ENCODE results near the gene CHRM1.
"Not testable (repeated sequence)": the region's sequence is repeated elsewhere in the genome, so short reads cannot be mapped to it uniquely, and the experiment has no call there.

Gene CHRM1, protein sequence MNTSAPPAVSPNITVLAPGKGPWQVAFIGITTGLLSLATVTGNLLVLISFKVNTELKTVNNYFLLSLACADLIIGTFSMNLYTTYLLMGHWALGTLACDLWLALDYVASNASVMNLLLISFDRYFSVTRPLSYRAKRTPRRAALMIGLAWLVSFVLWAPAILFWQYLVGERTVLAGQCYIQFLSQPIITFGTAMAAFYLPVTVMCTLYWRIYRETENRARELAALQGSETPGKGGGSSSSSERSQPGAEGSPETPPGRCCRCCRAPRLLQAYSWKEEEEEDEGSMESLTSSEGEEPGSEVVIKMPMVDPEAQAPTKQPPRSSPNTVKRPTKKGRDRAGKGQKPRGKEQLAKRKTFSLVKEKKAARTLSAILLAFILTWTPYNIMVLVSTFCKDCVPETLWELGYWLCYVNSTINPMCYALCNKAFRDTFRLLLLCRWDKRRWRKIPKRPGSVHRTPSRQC

GRCh38 chr11:62921201-62921572 lies at the start of gene CHRM1:
CHRM1 (minus strand) TSS chr11:62921363; CDS start chr11:62911100, 10,263 bp downstream.
- H3K4me1 ChIP-seq (ENCODE audit: control insufficient read depth, insufficient read depth, low read length), result peaks cover 11% of the 10 kb centered on the region
- H3K36me3 ChIP-seq (ENCODE audit: control insufficient read depth, insufficient read depth, low read length, severe bottlenecking), result no peaks in the 10 kb centered on the region
- H3K27me3 ChIP-seq (replicated peaks; ENCODE audit: control insufficient read depth, insufficient read depth, low read length), result peaks cover 66% of the 10 kb centered on the region
- no peak for DNase-seq (ENCODE audit: low read depth)
- no peak within 1 kb of the TSS for H3K9ac ChIP-seq (ENCODE audit: low read length)
- no peaks in the 10 kb centered on the region for H3K9me3 ChIP-seq (ENCODE audit: control insufficient read depth, low read length)
- no peak within 1 kb of the TSS for H3K4me3 ChIP-seq (ENCODE audit: low read length)

GRCh38 chr11:62965574-62965973 lies 44.4 kb upstream of the CHRM1 start:
- Histone ChIP-seq H3K9me3 (ENCODE audit: control insufficient read depth, low read length) (peaks cover 18% of the 10 kb centered on the region), H3K9ac (ENCODE audit: low read length) (no peak overlapping the region), H3K4me3 (ENCODE audit: low read length) (no peak overlapping the region), H3K36me3 (ENCODE audit: control insufficient read depth, insufficient read depth, low read length, severe bottlenecking) (no peaks in the 10 kb centered on the region), H3K4me1 (ENCODE audit: control insufficient read depth, insufficient read depth, low read length) (no peaks in the 10 kb centered on the region), H3K27me3 (replicated peaks; ENCODE audit: control insufficient read depth, insufficient read depth, low read length) (peaks cover 10% of the 10 kb centered on the region)
- no peak for DNase-seq (ENCODE audit: low read depth)

DNA sequence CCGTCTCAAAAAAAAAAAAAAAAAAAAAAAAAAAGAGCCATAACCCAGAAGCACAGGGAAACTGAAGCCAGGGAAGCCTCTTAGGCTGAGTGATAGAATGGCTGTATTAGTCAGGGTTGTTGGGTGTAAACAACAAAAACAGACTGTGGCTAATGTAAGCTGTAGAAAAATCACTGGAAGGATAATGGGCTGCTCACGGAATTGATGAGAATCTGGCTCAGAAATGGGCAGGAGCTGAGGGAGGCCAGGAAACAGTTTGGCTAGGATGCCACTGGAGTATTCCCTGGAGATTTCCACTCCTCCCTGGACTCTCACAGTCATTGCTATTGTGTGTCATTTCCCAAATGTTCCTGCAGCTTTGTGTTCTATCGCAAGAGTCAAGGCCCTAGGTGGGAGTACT lies 41.2 kb upstream of the CHRM1 start:
- Histone ChIP-seq H3K9ac (ENCODE audit: low read length) (no peak overlapping the region), H3K9me3 (ENCODE audit: control insufficient read depth, low read length) (peaks cover 15% of the 10 kb centered on the region), H3K4me1 (ENCODE audit: control insufficient read depth, insufficient read depth, low read length) (no peaks in the 10 kb centered on the region), H3K36me3 (ENCODE audit: control insufficient read depth, insufficient read depth, low read length, severe bottlenecking) (no peaks in the 10 kb centered on the region), H3K4me3 (ENCODE audit: low read length) (no peak overlapping the region), H3K27me3 (replicated peaks; ENCODE audit: control insufficient read depth, insufficient read depth, low read length) (peaks cover 4% of the 10 kb centered on the region)
- DNase-seq (ENCODE audit: low read depth), result no peak

- H3K4me3 ChIP-seq (ENCODE audit: low read length), result no peak overlapping the region
- H3K36me3 ChIP-seq (ENCODE audit: control insufficient read depth, insufficient read depth, low read length, severe bottlenecking), result no peaks in the 10 kb centered on the region
- peaks cover 2% of the 10 kb centered on the region for H3K9me3 ChIP-seq (ENCODE audit: control insufficient read depth, low read length)
- no peak overlapping the region for H3K9ac ChIP-seq (ENCODE audit: low read length)
- no peak for DNase-seq (ENCODE audit: low read depth)
- H3K4me1 ChIP-seq (ENCODE audit: control insufficient read depth, insufficient read depth, low read length), result no peaks in the 10 kb centered on the region
- peaks cover 4% of the 10 kb centered on the region for H3K27me3 ChIP-seq (replicated peaks; ENCODE audit: control insufficient read depth, insufficient read depth, low read length)
Observed at GRCh38 chr11:62961017-62961570, 39.9 kb upstream of the CHRM1 start.

DNA sequence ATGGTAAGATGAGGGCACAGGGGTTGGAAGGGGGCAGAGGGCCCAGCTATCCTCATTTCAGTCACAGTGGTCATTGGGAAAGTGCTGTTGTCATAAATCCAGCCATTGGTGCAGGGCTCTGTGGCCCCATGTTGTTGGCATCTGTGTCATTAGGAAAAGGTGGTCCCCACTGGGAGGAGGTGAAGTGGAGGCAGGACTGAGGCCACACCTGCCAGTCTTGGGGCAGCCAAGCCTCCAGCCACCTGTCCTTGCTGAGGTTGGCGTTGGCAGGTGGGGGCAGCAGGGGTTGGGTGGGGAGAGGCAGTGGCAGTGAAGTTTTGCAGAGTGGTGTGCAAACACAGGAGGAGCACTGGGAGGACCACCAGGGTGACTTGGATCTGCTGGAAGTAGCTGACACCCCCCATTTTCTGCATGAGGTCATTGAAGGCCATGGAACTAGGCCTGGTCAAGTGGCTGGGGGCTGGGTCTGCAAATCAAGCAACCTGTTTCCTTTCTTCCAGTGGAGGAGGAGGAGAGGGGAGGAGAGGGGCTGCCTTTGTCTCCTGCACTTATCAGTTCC lies 38.3 kb upstream of the CHRM1 start:
- Histone ChIP-seq H3K4me1 (ENCODE audit: control insufficient read depth, insufficient read depth, low read length) (no peaks in the 10 kb centered on the region), H3K4me3 (ENCODE audit: low read length) (no peak overlapping the region), H3K27me3 (replicated peaks; ENCODE audit: control insufficient read depth, insufficient read depth, low read length) (no peaks in the 10 kb centered on the region), H3K9me3 (ENCODE audit: control insufficient read depth, low read length) (no peaks in the 10 kb centered on the region), H3K9ac (ENCODE audit: low read length) (no peak overlapping the region), H3K36me3 (ENCODE audit: control insufficient read depth, insufficient read depth, low read length, severe bottlenecking) (no peaks in the 10 kb centered on the region)
- no peak for DNase-seq (ENCODE audit: low read depth)

DNA sequence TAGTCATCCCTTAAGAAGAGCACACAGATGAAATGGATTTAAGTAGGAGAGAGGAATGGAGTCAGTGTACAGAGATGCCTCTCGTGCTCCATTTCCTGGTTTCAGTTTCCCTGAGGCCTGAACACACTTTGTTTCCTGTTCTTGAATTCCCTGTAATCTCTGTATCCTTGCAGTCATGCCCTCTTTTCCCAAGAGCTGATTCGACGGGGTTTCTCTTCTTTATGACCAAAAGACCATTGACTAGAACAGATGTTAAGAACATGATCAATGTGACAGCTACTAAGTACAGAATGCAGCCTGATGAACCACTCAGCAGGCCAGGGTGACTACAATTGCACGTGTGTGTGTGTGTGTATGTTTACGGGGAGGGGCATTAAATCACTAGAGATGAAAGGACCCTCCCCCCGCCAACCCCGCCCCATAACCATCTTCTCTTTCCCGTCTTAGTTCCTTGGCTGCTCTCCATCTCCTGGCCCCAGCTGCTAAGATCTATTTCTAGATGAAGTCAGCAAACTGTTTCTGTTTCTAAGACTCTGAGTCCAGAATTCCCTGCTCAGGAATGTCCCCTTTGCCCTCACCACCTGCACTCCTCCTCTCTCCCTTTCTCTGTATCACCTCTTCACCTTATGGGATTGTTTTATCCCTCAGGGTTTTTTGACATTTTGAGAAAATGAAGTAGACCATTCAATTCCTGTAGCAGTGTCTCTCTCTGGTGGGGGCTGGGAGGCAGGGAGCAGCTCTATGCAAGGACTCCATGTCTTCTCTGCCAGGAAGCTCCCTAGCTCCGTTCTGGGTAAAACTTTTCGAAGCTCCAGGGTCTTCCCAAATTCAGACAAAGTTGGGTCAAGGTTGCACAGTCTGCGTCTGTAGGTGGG lies 37.6 kb upstream of the CHRM1 start:
- Histone ChIP-seq H3K4me3 (ENCODE audit: low read length) (no peak overlapping the region), H3K27me3 (replicated peaks; ENCODE audit: control insufficient read depth, insufficient read depth, low read length) (no peaks in the 10 kb centered on the region), H3K4me1 (ENCODE audit: control insufficient read depth, insufficient read depth, low read length) (no peaks in the 10 kb centered on the region), H3K9me3 (ENCODE audit: control insufficient read depth, low read length) (no peaks in the 10 kb centered on the region), H3K36me3 (ENCODE audit: control insufficient read depth, insufficient read depth, low read length, severe bottlenecking) (no peaks in the 10 kb centered on the region), H3K9ac (ENCODE audit: low read length) (no peak overlapping the region)
- DNase-seq (ENCODE audit: low read depth), result no peak

GRCh38 chr11:62957147-62957546 lies 36.0 kb upstream of the CHRM1 start:
- no peaks in the 10 kb centered on the region for H3K27me3 ChIP-seq (replicated peaks; ENCODE audit: control insufficient read depth, insufficient read depth, low read length)
- H3K9me3 ChIP-seq (ENCODE audit: control insufficient read depth, low read length), result no peaks in the 10 kb centered on the region
- no peak overlapping the region for H3K9ac ChIP-seq (ENCODE audit: low read length)
- no peaks in the 10 kb centered on the region for H3K36me3 ChIP-seq (ENCODE audit: control insufficient read depth, insufficient read depth, low read length, severe bottlenecking)
- H3K4me1 ChIP-seq (ENCODE audit: control insufficient read depth, insufficient read depth, low read length), result no peaks in the 10 kb centered on the region
- no peak for DNase-seq (ENCODE audit: low read depth)
- no peak overlapping the region for H3K4me3 ChIP-seq (ENCODE audit: low read length)

DNA sequence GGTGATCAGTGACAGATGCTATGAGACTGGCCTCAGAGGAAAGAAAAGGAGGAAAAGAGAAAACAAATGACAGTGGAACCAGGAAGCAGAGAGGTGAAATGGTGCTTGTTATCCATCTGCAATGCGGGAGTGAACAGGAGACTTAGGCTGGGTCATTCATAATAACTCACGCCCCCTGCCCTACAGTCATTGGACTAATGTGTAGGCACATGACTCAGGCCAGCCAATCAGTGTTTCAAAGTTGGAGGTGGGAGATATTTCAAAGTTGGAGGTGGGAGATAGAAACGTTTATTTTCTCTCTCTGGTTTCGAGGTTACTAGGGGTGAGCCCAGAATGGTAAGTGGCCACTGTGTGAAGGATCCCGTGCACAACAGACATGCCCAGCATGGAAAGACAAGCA lies 33.3 kb upstream of the CHRM1 start:
- Histone ChIP-seq H3K9ac (ENCODE audit: low read length) (no peak overlapping the region), H3K27me3 (replicated peaks; ENCODE audit: control insufficient read depth, insufficient read depth, low read length) (no peaks in the 10 kb centered on the region), H3K4me1 (ENCODE audit: control insufficient read depth, insufficient read depth, low read length) (no peaks in the 10 kb centered on the region), H3K36me3 (ENCODE audit: control insufficient read depth, insufficient read depth, low read length, severe bottlenecking) (no peaks in the 10 kb centered on the region), H3K4me3 (ENCODE audit: low read length) (no peak overlapping the region), H3K9me3 (ENCODE audit: control insufficient read depth, low read length) (no peaks in the 10 kb centered on the region)
- DNase-seq (ENCODE audit: low read depth), result no peak

DNA sequence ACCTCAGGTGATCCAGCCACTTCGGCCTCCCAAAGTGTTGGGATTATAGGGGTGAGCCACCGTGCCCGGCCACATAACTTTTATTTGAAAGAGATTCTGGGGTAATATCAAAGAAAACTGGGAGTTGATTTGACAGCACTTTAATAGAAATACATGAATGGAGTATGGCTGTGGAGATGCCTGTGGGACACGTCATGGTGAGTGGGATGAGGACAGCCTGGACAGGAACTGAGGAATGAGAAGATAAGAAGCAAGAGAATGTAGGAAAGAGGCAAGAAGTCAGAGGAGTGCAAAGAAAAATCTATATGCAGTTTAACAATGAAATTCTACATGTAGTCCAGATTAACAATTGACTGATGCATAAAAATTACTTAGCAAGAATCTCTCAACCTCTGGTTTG lies 32.6 kb upstream of the CHRM1 start:
- Histone ChIP-seq H3K4me3 (ENCODE audit: low read length) (no peak overlapping the region), H3K27me3 (replicated peaks; ENCODE audit: control insufficient read depth, insufficient read depth, low read length) (no peaks in the 10 kb centered on the region), H3K36me3 (ENCODE audit: control insufficient read depth, insufficient read depth, low read length, severe bottlenecking) (no peaks in the 10 kb centered on the region), H3K9ac (ENCODE audit: low read length) (no peak overlapping the region), H3K4me1 (ENCODE audit: control insufficient read depth, insufficient read depth, low read length) (no peaks in the 10 kb centered on the region), H3K9me3 (ENCODE audit: control insufficient read depth, low read length) (no peaks in the 10 kb centered on the region)
- DNase-seq (ENCODE audit: low read depth), result no peak

- peaks cover 9% of the 10 kb centered on the region for H3K27me3 ChIP-seq (replicated peaks; ENCODE audit: control insufficient read depth, insufficient read depth, low read length)
- H3K9ac ChIP-seq (ENCODE audit: low read length), result no peak overlapping the region
- no peaks in the 10 kb centered on the region for H3K4me1 ChIP-seq (ENCODE audit: control insufficient read depth, insufficient read depth, low read length)
- no peaks in the 10 kb centered on the region for H3K36me3 ChIP-seq (ENCODE audit: control insufficient read depth, insufficient read depth, low read length, severe bottlenecking)
- no peak for DNase-seq (ENCODE audit: low read depth)
- peaks cover 14% of the 10 kb centered on the region for H3K9me3 ChIP-seq (ENCODE audit: control insufficient read depth, low read length)
- no peak overlapping the region for H3K4me3 ChIP-seq (ENCODE audit: low read length)
Observed at GRCh38 chr11:62948765-62949320, 27.7 kb upstream of the CHRM1 start.

- not testable (repeated sequence) for H3K4me3 ChIP-seq (ENCODE audit: low read length); H3K9ac ChIP-seq (ENCODE audit: low read length); H3K4me1 ChIP-seq (ENCODE audit: control insufficient read depth, insufficient read depth, low read length); H3K36me3 ChIP-seq (ENCODE audit: control insufficient read depth, insufficient read depth, low read length, severe bottlenecking); H3K27me3 ChIP-seq (replicated peaks; ENCODE audit: control insufficient read depth, insufficient read depth, low read length); DNase-seq (ENCODE audit: low read depth)
- peaks cover 14% of the 10 kb centered on the region for H3K9me3 ChIP-seq (ENCODE audit: control insufficient read depth, low read length)
Observed at GRCh38 chr11:62945538-62945937, 24.4 kb upstream of the CHRM1 start.

Measured in adipocyte (in vitro differentiated cells).